Activated CD8-positive, alpha-beta memory T cell treated with anti-CD3 and anti-CD28 coated beads, Interleukin-2, amount 10 ng/mL, durations not matched to agents 7 days and 5 days (primary cell): ENCODE data around the gene CACNA2D1. TPM values are rescaled to one million over a fixed set of nuclear protein-coding genes. Genes with fewer than 3 reads are reported as not detected.
A peak's percentile ranks its signal among the peaks of the same experiment; 100 is the strongest.
"Not testable (repeated sequence)": the region's sequence is repeated elsewhere in the genome, so short reads cannot be mapped to it uniquely, and the experiment has no call there.

ENCODE experiments used
- ATAC-seq: fragments of 150-1000 bp; cut with Tn5 transposase; one replicate; pipeline ENCODE4 v1.10.0; 2021; ENCODE audit warnings: moderate library complexity
- CTCF ChIA-PET: fragments of 350-600 bp; sonication (Branson Sonifier 250); formaldehyde crosslinking; loops from one replicate; lab custom pipeline; 2021; ENCODE audit warnings: antibody characterized with exemption; lab: Charles Lee
- DNase-seq: peaks from one replicate; pipeline ENCODE4 v3.0.0-alpha.2; 2020
- H3K27ac Mint-ChIP-seq: one replicate; pipeline ENCODE4 v1.8.0; 2021; ENCODE audit warnings: mild to moderate bottlenecking, mixed read lengths
- H3K27me3 Mint-ChIP-seq: one replicate; pipeline ENCODE4 v1.8.0; 2021; ENCODE audit warnings: mixed read lengths
- H3K36me3 Mint-ChIP-seq: one replicate; pipeline ENCODE4 v1.8.0; 2021; ENCODE audit warnings: mild to moderate bottlenecking, mixed read lengths
- H3K4me1 Mint-ChIP-seq: one replicate; pipeline ENCODE4 v1.8.0; 2021; ENCODE audit warnings: mixed read lengths
- H3K4me3 Mint-ChIP-seq: one replicate; pipeline ENCODE4 v1.8.0; 2021; ENCODE audit warnings: mild to moderate bottlenecking, moderate library complexity, mixed read lengths
- H3K9me3 Mint-ChIP-seq: one replicate; pipeline ENCODE4 v1.8.0; 2022; ENCODE audit warnings: low read depth, mixed read lengths
- total RNA-seq, 2 experiments: library from RNA; stranded (reverse); gene quantifications; one replicate each; pipeline ENCODE4 v1.2.3, GENCODE V29; 2021

Gene CACNA2D1
- total RNA-seq, 2 experiments from 2014 or later, result 0.28 TPM; not detected in 1

- DNase-seq, result no peak
- Mint-ChIP-seq H3K9me3 (no peaks in the 10 kb centered on the region), H3K36me3 (no peaks in the 10 kb centered on the region), H3K27me3 (peaks cover 45% of the 10 kb centered on the region), H3K4me1 (no peaks in the 10 kb centered on the region), H3K4me3 (no peak overlapping the region), H3K27ac (no peak overlapping the region)
- CTCF ChIA-PET, result no interaction called here
- ATAC-seq, result no peak
Observed at GRCh38 chr7:82445271-82445670, 1.7 kb upstream of the CACNA2D1 start.

GRCh38 chr7:82444220-82444909, 788 bp upstream of the CACNA2D1 start:
- Mint-ChIP-seq H3K9me3 (no peaks in the 10 kb centered on the region), H3K36me3 (no peaks in the 10 kb centered on the region), H3K4me1 (no peaks in the 10 kb centered on the region), H3K4me3 (no peak overlapping the region), H3K27ac (peak overlapping the region; percentile 36), H3K27me3 (peaks cover 45% of the 10 kb centered on the region)
- ATAC-seq (no peak), DNase-seq (no peak)
- CTCF ChIA-PET, result no interaction called here

- ATAC-seq (no peak), DNase-seq (no peak)
- CTCF ChIA-PET, result no interaction called here
- Mint-ChIP-seq H3K36me3 (no peaks in the 10 kb centered on the region), H3K4me3 (no peak overlapping the region), H3K27me3 (peaks cover 45% of the 10 kb centered on the region), H3K9me3 (no peaks in the 10 kb centered on the region), H3K4me1 (no peaks in the 10 kb centered on the region), H3K27ac (no peak overlapping the region)
Observed at GRCh38 chr7:82443036-82443546, 486 bp downstream of the CACNA2D1 start.

DNA sequence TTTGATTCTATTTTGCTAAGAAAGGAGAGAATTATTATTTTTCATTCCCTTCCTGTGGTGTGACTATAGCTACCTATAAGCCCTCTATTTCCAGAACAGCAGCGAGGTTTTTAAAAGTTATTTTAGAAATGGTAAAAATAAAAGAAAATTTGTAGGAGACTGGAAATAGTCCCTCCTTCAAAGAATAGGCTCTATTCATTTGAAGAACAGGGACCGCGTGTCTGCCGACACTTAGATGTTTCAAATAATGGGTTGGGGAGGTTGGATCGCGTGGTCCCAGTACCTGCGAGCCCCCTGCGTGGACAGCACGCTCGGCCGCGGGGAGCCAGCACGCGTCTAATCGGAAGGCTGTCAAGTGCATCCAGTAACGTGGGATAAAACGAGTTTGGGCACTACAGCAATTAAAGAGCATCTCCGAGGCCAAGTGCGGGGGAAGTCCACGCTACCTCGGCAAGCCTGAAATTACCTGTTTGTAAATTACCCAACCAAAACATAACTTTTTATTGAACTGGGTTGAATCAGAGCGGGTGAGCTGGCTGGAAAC, 1.0 kb downstream of the CACNA2D1 start:
- Mint-ChIP-seq H3K4me1 (no peaks in the 10 kb centered on the region), H3K9me3 (no peaks in the 10 kb centered on the region), H3K36me3 (no peaks in the 10 kb centered on the region), H3K4me3 (peak overlapping the region; percentile 3), H3K27me3 (peaks cover 44% of the 10 kb centered on the region), H3K27ac (no peak overlapping the region)
- no peak for ATAC-seq
- CTCF ChIA-PET, result no interaction called here
- no peak for DNase-seq

DNA sequence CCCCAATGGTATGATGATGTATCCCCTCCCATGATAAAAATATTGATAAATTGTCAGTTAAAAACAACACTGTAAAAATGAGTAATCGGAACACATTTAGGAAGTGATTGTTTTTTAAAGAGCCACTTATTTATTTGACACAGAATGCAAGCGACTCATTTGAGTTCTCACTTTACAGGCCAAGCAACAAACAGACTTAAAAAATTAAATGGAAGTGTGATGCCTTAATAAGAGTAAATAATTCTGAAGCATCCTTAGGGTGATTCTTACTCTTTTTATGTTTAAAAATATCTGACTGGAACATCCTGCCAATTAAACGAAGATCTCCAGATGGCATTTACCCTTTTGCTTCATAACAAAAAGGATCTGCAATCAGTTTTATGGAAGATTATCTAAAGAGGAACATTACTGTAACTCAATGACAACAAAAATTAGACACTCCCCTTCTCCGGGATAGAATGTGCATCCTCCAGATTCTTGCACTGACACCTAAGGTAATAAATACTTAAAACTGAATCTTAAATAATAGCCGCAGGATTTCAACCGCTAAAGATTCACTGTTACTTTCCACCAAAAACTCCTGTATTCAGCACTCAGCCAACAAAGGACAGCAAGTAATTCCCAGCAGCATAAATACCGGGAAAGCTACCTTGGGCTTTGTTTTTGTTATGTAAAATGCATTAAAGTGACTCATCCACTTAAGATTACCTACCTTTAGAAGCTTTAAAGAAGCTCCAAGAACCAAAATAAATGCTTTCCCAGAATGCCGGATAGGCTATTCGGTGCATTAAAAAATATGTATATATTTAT, 1.7 kb downstream of the CACNA2D1 start:
- CTCF ChIA-PET, result no interaction called here
- Mint-ChIP-seq H3K27ac (no peak overlapping the region), H3K27me3 (peaks cover 41% of the 10 kb centered on the region), H3K36me3 (no peaks in the 10 kb centered on the region), H3K4me3 (no peak overlapping the region), H3K4me1 (no peaks in the 10 kb centered on the region), H3K9me3 (no peaks in the 10 kb centered on the region)
- ATAC-seq (no peak), DNase-seq (no peak)

DNA sequence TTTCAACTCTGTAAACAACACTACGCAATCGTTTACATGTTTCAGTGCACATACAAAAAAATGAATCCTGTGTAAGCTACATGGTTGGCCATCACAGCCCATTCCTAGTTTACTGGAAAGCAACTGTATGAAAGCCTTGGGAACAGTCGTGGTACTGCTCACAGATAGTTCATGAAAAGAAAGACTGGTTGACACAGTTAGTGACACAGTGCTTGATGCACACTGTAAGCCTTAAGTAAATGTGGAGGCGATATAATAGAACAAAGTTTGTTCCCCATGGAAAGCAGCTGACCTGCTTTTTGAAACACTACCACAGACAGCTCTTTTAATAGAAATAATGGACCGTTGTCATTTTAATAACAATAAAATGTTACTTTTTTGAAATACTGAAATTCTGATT, 5.1 kb downstream of the CACNA2D1 start:
- Mint-ChIP-seq H3K27me3 (peaks cover 24% of the 10 kb centered on the region), H3K9me3 (no peaks in the 10 kb centered on the region), H3K36me3 (no peaks in the 10 kb centered on the region), H3K27ac (no peak overlapping the region), H3K4me3 (no peak overlapping the region), H3K4me1 (no peaks in the 10 kb centered on the region)
- ATAC-seq (no peak), DNase-seq (no peak)
- CTCF ChIA-PET, result no interaction called here

DNA sequence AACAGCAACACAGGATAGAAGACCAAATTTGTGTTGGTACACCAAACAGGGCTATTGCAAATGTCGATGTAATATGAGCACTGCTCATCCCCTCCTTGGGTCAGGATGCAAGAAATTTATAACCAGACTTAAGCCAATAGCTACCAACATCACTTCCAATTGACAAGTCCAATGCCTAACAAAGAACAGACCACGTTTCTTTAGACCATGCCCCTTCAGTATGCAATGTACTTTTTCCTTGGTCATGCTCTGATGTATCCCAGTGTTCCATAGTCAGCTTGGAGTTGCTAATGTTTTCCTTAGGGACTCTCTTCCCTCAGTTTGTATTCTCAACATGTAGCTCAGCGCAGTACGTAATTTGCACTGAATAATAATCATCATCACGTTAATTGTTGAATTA, 7.8 kb downstream of the CACNA2D1 start:
- no peak overlapping the region for H3K4me3 Mint-ChIP-seq
- no peak for ATAC-seq
- no peaks in the 10 kb centered on the region for H3K36me3 Mint-ChIP-seq
- H3K4me1 Mint-ChIP-seq, result no peaks in the 10 kb centered on the region
- CTCF ChIA-PET, result no interaction called here
- DNase-seq, result no peak
- no peaks in the 10 kb centered on the region for H3K9me3 Mint-ChIP-seq
- H3K27ac Mint-ChIP-seq, result no peak overlapping the region
- peaks cover 3% of the 10 kb centered on the region for H3K27me3 Mint-ChIP-seq

DNA sequence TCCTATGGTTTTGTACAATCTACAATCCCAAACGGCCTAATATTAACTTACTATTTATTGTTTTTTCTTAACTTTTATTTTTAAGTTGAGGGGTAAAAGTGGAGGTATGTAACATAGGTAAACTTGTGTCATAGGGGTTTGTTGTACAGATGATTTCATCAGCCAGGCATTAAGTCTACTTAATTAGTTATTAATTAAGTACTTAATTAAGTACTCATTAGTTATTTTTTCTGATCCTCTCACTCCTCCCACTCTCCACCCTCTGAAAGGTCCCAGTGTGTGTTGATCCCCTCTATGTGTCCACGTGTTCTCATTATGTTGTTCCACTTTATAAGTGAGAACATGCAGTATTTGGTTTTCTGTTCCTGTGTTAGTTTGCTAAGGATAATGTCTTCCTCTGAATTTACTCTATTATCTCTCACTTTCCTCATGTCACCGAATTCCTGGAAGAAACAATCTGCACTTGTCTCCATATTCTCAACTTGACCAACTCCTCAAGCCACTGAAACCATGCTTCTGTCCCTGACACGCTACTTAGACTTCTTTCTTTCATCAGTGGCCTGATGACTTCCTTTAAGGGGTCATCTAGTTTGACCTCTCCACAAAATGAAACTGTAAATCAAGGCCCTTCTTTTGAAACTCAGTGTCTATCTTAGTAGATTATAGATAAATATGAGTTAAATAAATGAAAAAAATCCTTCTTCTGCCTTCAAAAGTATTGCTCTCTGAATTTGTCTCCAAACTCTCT, 9.1 kb downstream of the CACNA2D1 start:
- CTCF ChIA-PET, result no interaction called here
- DNase-seq, result no peak
- H3K4me1 Mint-ChIP-seq, result no peaks in the 10 kb centered on the region
- H3K27me3 Mint-ChIP-seq, result peaks cover 2% of the 10 kb centered on the region
- H3K27ac Mint-ChIP-seq, result no peak overlapping the region
- no peaks in the 10 kb centered on the region for H3K36me3 Mint-ChIP-seq
- no peaks in the 10 kb centered on the region for H3K9me3 Mint-ChIP-seq
- no peak overlapping the region for H3K4me3 Mint-ChIP-seq
- no peak for ATAC-seq

GRCh38 chr7:82433507-82433906, 10.1 kb downstream of the CACNA2D1 start:
- H3K4me3 Mint-ChIP-seq, result no peak overlapping the region
- ATAC-seq, result no peak
- H3K27ac Mint-ChIP-seq, result no peak overlapping the region
- no peak for DNase-seq
- no peaks in the 10 kb centered on the region for H3K9me3 Mint-ChIP-seq
- H3K4me1 Mint-ChIP-seq, result no peaks in the 10 kb centered on the region
- peaks cover 2% of the 10 kb centered on the region for H3K27me3 Mint-ChIP-seq
- no peaks in the 10 kb centered on the region for H3K36me3 Mint-ChIP-seq
- CTCF ChIA-PET, result no interaction called here

DNA sequence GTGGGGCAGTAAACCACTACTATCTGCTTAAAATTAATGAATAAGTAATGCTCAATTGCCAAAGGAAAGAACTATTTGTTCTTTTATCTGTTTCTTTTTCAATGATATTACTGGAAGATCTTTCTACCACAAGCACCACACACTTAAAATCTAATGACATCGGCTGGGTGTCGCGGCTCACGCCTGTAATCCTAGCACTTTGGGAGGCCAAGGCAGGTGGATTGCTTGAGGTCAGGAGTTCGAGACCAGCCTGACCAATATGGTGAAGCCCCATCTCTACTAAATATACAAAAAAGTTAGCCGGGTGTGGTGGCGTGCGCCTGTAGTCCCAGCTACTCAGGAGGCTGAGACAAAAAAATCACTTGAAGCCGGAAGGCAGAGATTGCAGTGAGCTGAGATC, 10.8 kb downstream of the CACNA2D1 start:
- ATAC-seq, H3K9me3 Mint-ChIP-seq, DNase-seq, H3K27ac Mint-ChIP-seq, H3K27me3 Mint-ChIP-seq, CTCF ChIA-PET, H3K4me1 Mint-ChIP-seq, H3K36me3 Mint-ChIP-seq, H3K4me3 Mint-ChIP-seq: not testable (repeated sequence)

GRCh38 chr7:82430500-82431465, 12.8 kb downstream of the CACNA2D1 start:
- no peak overlapping the region for H3K27ac Mint-ChIP-seq
- DNase-seq (no peak), ATAC-seq (no peak)
- H3K4me1 Mint-ChIP-seq, result no peaks in the 10 kb centered on the region
- CTCF ChIA-PET, result no interaction called here
- no peak overlapping the region for H3K4me3 Mint-ChIP-seq
- H3K27me3 Mint-ChIP-seq, result no peaks in the 10 kb centered on the region
- no peaks in the 10 kb centered on the region for H3K9me3 Mint-ChIP-seq
- no peaks in the 10 kb centered on the region for H3K36me3 Mint-ChIP-seq

DNA sequence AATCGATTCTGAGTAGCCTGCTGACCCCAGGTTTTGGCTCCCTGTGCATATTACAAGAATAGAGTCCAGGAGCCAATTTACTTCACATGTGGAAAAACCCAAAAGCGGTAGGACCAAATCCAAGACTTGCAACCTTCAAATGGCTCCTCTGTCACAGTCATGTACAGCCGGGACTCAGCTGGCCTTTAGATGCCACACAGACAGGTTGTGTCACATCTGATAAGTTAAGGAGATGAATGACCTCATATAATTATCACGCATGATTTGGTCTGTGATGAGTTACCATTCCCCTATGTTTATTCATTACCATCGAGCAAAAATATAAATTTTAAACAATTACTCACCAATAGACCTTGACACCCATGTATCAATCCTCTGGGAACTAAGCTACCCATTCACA, 14.2 kb downstream of the CACNA2D1 start:
- Mint-ChIP-seq H3K27ac (no peak overlapping the region), H3K4me3 (no peak overlapping the region), H3K9me3 (no peaks in the 10 kb centered on the region), H3K36me3 (no peaks in the 10 kb centered on the region), H3K27me3 (no peaks in the 10 kb centered on the region), H3K4me1 (no peaks in the 10 kb centered on the region)
- CTCF ChIA-PET, result no interaction called here
- ATAC-seq (no peak), DNase-seq (no peak)
